SK-N-MC (cell line): ENCODE results near the gene OLFM4.

Experiments used
- EZH2 ChIP-seq: fragments of 200-600 bp; sonication (generic); IDR thresholded peaks from one replicate; pipeline ENCODE4 v1.6.1; 2017; ENCODE audit warnings: antibody characterized with exemption
- FOXP2 ChIP-seq: optimal IDR thresholded peaks from 2 replicates; pipeline ENCODE3; 2011; ENCODE audit warnings: mild to moderate bottlenecking, moderate library complexity; ENCODE audit not compliant: insufficient read depth; ENCODE audit errors: extremely low read length, control extremely low read depth
- POLR2AphosphoS5 ChIP-seq: IDR thresholded peaks from 2 replicates; pipeline ENCODE4 v1.6.1; 2012; ENCODE audit warnings: mild to moderate bottlenecking, low read depth, low read length, borderline replicate concordance

- TF ChIP-seq FOXP2 (no peak), EZH2 (no peak), POLR2AphosphoS5 (no peak)
Observed at GRCh38 chr13:53052675-53053074, 24.1 kb downstream of the OLFM4 start.
